ENCODE measurements around the gene ZGRF1. TPM values are rescaled to one million over a fixed set of nuclear protein-coding genes. Genes with fewer than 3 reads are reported as not detected.

ZGRF1 gene
- total RNA-seq, 4 donors from 2014 or later, result 2.5 to 9.4 (median 6.5) TPM

DNA sequence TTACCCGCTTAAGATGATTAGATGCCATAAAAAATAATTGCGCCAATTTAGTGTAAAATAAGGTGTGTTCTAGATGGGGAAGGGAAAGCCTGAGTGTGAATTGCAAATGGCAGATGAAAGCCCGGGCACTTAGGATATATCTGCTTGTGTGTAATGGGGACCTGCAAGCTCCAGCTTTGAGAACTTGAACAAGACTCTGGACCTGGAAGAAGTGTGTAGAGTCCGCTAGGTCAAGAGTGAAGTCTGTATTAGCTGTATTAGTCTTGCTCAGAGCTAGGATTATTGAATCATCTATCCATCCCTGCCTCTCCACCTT is 124.9 kb downstream of the ZGRF1 start:
- Histone ChIP-seq H3K4me3 (no peak overlapping the region), H3K9me3 (no peaks in the 10 kb centered on the region), H3K27me3 (peaks cover 4 to 98% of the 10 kb centered on the region in 2 donors), H3K4me1 (peaks cover 0 to 61% (median 33%) of the 10 kb centered on the region in 4 donors), H3K36me3 (no peaks in the 10 kb centered on the region), H3K27ac (no peak overlapping the region)
- TF ChIP-seq, protein P1, sequence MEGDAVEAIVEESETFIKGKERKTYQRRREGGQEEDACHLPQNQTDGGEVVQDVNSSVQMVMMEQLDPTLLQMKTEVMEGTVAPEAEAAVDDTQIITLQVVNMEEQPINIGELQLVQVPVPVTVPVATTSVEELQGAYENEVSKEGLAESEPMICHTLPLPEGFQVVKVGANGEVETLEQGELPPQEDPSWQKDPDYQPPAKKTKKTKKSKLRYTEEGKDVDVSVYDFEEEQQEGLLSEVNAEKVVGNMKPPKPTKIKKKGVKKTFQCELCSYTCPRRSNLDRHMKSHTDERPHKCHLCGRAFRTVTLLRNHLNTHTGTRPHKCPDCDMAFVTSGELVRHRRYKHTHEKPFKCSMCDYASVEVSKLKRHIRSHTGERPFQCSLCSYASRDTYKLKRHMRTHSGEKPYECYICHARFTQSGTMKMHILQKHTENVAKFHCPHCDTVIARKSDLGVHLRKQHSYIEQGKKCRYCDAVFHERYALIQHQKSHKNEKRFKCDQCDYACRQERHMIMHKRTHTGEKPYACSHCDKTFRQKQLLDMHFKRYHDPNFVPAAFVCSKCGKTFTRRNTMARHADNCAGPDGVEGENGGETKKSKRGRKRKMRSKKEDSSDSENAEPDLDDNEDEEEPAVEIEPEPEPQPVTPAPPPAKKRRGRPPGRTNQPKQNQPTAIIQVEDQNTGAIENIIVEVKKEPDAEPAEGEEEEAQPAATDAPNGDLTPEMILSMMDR (IDR thresholded peaks at IDR 0.05), result no peak
- no peak for TF ChIP-seq EP300 (IDR thresholded peaks at IDR 0.05)
- TF ChIP-seq POLR2A (IDR thresholded peaks at IDR 0.05), result no peak
- DNase-seq (ENCODE audit: low spot score in 2 of 2), result no peak
- WGBS, 2 donors, result 80 to 81% methylated on average over 4 of the region's 4 CpGs

DNA sequence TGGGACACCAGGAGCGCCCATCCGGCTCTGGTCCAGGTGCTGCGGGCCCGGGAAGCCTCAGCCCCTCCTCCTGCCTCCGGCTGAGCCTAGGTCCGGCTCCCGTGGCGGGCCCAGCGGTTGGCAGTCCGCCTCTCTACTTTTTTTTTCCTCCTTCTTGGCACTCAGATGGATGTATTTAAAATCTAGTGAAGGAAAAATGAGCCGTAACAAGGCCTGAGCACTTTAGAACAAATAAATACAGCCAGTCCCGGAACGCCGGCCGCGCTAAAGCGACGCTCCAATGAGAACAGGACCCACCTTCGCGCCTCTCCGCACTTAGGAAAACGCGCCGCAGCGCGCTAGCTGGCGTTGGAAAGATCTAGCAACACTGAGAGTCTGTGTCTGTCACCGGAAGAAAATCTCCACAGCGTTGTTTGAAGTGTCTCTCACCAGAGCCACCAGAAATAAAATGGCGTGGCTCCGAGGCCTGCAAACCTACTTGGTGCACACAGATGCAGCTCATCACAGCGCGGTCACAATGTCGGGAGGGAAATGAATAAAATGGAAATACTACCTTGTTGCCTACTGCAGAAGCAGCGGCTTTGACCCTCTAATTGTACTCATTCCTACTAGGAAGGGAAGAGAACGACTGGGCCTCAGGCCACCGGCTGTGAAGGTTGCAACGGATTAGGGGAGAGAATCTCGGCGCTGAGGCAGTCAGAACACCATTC is 125.5 kb downstream of the ZGRF1 start:
- Histone ChIP-seq H3K36me3 (no peaks in the 10 kb centered on the region), H3K27ac (no peak overlapping the region), H3K4me1 (peaks cover 0 to 56% (median 28%) of the 10 kb centered on the region in 4 donors), H3K4me3 (peak overlapping the region in 2 of 4 donors; percentile 14 to 38), H3K9me3 (no peaks in the 10 kb centered on the region), H3K27me3 (peaks cover 4 to 97% of the 10 kb centered on the region in 2 donors)
- no peak for DNase-seq (ENCODE audit: low spot score in 2 of 2)
- 40 to 43% methylated on average over 35 to 40 of the region's 40 CpGs for WGBS, 2 donors
- TF ChIP-seq EP300 (IDR thresholded peaks at IDR 0.05) (no peak), POLR2A (IDR thresholded peaks at IDR 0.05) (no peak)
- TF ChIP-seq, protein P1 (IDR thresholded peaks at IDR 0.05), result no peak

DNA sequence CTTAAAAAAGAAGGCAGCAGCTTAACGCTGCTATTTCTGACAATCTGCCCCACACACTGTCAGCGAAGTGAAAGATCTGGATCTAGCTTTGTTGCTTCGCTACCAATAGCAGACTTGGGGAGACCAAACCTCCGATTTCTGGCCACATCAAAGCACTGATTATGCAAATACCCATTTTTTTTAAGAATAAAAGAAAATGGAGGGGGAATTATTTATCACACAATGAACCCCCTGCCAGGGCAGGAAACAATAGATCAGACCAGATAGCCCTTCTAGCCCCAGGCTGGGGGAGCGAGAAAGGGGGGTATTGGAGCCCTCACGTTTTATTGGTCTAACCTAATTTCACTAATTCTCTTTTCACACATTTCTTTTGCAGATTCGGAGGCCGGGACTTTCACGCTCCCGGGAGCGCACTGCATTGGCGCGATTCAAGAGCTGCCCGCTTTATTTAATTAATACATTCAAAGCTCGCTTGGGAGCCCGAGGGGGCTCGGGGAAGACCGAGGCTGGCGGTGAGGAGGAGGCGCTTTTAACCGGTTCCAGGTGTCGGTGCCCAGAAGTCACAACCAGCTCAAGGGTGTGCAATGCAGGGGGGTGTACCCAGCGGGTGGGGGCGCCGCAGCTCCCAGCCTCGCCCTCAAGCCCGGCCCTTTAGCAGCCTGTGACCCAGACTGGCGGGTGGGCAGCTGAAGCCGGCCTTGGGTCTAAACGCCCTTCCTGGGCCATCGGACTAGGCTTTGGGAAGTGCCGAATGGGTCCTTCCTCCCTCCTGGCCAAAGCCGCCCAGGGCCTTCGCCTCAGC is 126.2 kb downstream of the ZGRF1 start:
- DNase-seq (ENCODE audit: low spot score in 2 of 2), result no peak
- Histone ChIP-seq H3K36me3 (no peaks in the 10 kb centered on the region), H3K9me3 (no peaks in the 10 kb centered on the region), H3K27me3 (peaks cover 4 to 91% of the 10 kb centered on the region in 2 donors), H3K4me1 (peaks cover 0 to 48% (median 23%) of the 10 kb centered on the region in 4 donors), H3K27ac (no peak overlapping the region), H3K4me3 (peak overlapping the region; percentile 4 to 38 (median 12))
- TF ChIP-seq POLR2A (IDR thresholded peaks at IDR 0.05) (no peak), EP300 (IDR thresholded peaks at IDR 0.05) (no peak)
- TF ChIP-seq, protein P1 (IDR thresholded peaks at IDR 0.05), result no peak
- WGBS, 2 donors, result 5 to 6% methylated on average over 22 to 30 of the region's 34 CpGs

DNA sequence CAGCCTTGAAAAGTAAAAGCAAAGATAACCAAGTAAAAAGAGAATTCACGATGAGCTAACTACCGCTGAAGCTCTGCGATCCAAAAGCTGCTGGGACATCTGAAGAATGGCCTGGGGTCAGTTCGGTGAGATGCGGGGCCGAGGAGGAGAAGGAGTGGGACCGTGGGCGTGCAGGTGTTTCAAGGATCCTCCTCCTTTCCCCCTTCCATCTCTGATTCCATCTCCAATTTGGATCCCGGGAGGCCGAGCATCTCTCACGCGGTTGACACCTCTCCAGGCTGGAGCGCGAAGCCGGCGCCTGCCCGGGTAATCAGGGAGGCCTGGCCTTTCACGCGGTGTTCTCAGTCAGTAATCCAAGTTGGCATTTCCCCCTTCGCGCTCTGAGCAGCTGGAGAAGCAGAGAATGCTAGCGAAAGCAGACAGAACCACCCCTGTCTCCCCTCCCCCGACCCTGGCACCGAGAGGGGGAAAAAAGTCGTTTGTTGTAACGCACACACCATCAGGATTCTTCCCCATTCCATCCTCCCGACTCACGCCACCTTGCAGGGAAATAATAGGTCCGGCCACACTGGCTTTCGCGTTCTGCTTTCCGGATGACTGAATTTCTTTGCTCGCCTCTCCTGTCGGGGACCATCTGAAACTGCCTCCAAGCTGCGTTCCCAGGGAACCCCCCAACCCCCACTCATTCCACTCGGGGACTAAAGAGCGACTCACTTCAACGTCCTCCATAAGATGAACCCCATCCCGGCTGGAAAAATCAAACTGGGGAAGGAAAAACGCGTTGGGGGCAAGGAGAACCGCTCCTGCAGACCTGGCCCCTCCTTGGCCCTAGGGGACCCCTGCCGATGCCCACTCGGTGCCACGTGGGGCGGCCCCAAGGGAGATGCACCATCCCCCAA is 127.2 kb downstream of the ZGRF1 start:
- Histone ChIP-seq H3K36me3 (no peaks in the 10 kb centered on the region), H3K9me3 (no peaks in the 10 kb centered on the region), H3K27ac (no peak overlapping the region), H3K27me3 (peaks cover 4 to 91% of the 10 kb centered on the region in 2 donors), H3K4me1 (peaks cover 0 to 39% (median 18%) of the 10 kb centered on the region in 4 donors), H3K4me3 (peak overlapping the region in 3 of 4 donors; percentile 4 to 38 (median 14))
- WGBS, 2 donors, result 2 to 4% methylated on average over 46 of the region's 46 CpGs
- TF ChIP-seq POLR2A (IDR thresholded peaks at IDR 0.05), result no peak
- TF ChIP-seq, protein P1 (IDR thresholded peaks at IDR 0.05), result no peak
- TF ChIP-seq EP300 (IDR thresholded peaks at IDR 0.05), result no peak
- DNase-seq (ENCODE audit: low spot score in 2 of 2), result no peak

Measured in tibial nerve (tissue), 4 donors.